A673 (cell line): ENCODE data around the gene IL6. TPM values are rescaled to one million over a fixed set of nuclear protein-coding genes. Genes with fewer than 3 reads are reported as not detected.

Experiments used
- BruUV-seq: library from RNA; stranded (reverse); fragments of 400-500 nt; replicated peaks from 2 replicates; lab custom pipeline; 2021; lab: Mats Ljungman, UMichigan
- CTCF ChIA-PET: fragments of 300-600 bp; sonication (Branson Sonifier 250); formaldehyde crosslinking; loops from one replicate; lab custom pipeline; 2022; ENCODE audit warnings: antibody characterized with exemption; lab: Charles Lee
- POLR2A ChIA-PET: fragments of 300-600 bp; sonication (Branson Sonifier 250); formaldehyde crosslinking; loops from one replicate; lab custom pipeline; 2022; ENCODE audit warnings: antibody characterized with exemption; ENCODE audit not compliant: low non-redundant PET; lab: Charles Lee
- DNase-seq: peaks from one replicate; pipeline ENCODE4 v3.0.0-alpha.2; 2015; ENCODE audit warnings: low spot score
- H3K27ac ChIP-seq: fragments of 200-600 bp; sonication (generic); 2 replicates; pipeline ENCODE4 v1.5.1; 2016; ENCODE audit warnings: mixed run types, low read depth, mild to moderate bottlenecking, mixed read lengths, antibody characterized with exemption, low read length; ENCODE audit not compliant: poor library complexity, severe bottlenecking
- H3K27me3 ChIP-seq: fragments of 200-600 bp; sonication (generic); replicated peaks from 2 replicates; pipeline ENCODE4 v1.6.1; 2017; ENCODE audit warnings: mixed run types, low read depth, mild to moderate bottlenecking, mixed read lengths, antibody characterized with exemption, low read length; ENCODE audit not compliant: insufficient read depth, poor library complexity
- H3K36me3 ChIP-seq: fragments of 200-600 bp; sonication (generic); 2 replicates; pipeline ENCODE4 v1.6.1; 2016; ENCODE audit warnings: mixed run types, mild to moderate bottlenecking, mixed read lengths, antibody characterized with exemption, low read length; ENCODE audit not compliant: insufficient read depth, poor library complexity, severe bottlenecking
- H3K4me1 ChIP-seq: fragments of 200-600 bp; sonication (generic); 2 replicates; pipeline ENCODE4 v1.6.1; 2017; ENCODE audit warnings: mixed run types, mild to moderate bottlenecking, mixed read lengths, antibody characterized with exemption, low read length; ENCODE audit not compliant: insufficient read depth, poor library complexity, severe bottlenecking
- H3K4me3 ChIP-seq: fragments of 200-600 bp; sonication (generic); 2 replicates; pipeline ENCODE4 v1.5.1; 2016; ENCODE audit warnings: low read depth, mixed run types, mild to moderate bottlenecking, mixed read lengths, low read length; ENCODE audit not compliant: poor library complexity, severe bottlenecking
- H3K9me3 ChIP-seq: fragments of 200-600 bp; sonication (generic); 2 replicates; pipeline ENCODE4 v1.6.1; 2016; ENCODE audit warnings: mixed run types, low read depth, mild to moderate bottlenecking, mixed read lengths, antibody characterized with exemption, low read length; ENCODE audit not compliant: poor library complexity, severe bottlenecking
- CTCF ChIP-seq: fragments of 300-800, 200-600 bp; sonication (generic); conservative IDR thresholded peaks from 2 replicates; pipeline ENCODE4 v1.5.1; 2017; ENCODE audit warnings: low read depth, mild to moderate bottlenecking, antibody characterized with exemption, low read length, moderate library complexity, mixed read lengths
- EZH2 ChIP-seq: fragments of 200-600 bp; sonication (generic); IDR thresholded peaks from 2 replicates; pipeline ENCODE4 v1.6.1; 2017; ENCODE audit warnings: borderline replicate concordance, low read depth, mild to moderate bottlenecking, mixed read lengths, antibody characterized with exemption, low read length; ENCODE audit not compliant: poor library complexity, severe bottlenecking
- intact Hi-C: fragments of 100-400 bp; cut with micrococcal nuclease; formaldehyde crosslinking; loops from one replicate; pipeline ENCODE4 v1.10.0; 2022; ENCODE audit not compliant: unreplicated experiment
- total RNA-seq: library from RNA; stranded (reverse); gene quantifications from 2 replicates; pipeline ENCODE4 v1.2.3, GENCODE V29; 2021

The IL6 gene
- total RNA-seq, 1 experiment from 2014 or later = not detected

GRCh38 chr7:22717760-22718159, 9.2 kb upstream of the IL6 start:
- no peak for TF ChIP-seq CTCF
- no peak for TF ChIP-seq EZH2
- Histone ChIP-seq H3K36me3 (no peaks in the 10 kb centered on the region), H3K27ac (no peak overlapping the region), H3K9me3 (no peaks in the 10 kb centered on the region), H3K4me3 (no peak overlapping the region), H3K27me3 (no peaks in the 10 kb centered on the region), H3K4me1 (no peaks in the 10 kb centered on the region)
- intact Hi-C loops = no loop called here
- no TSS peak for BruUV-seq
- POLR2A ChIA-PET = no interaction called here
- DNase-seq = no peak
- CTCF ChIA-PET = no interaction called here

GRCh38 chr7:22718200-22718711, 8.7 kb upstream of the IL6 start:
- TF ChIP-seq EZH2 (no peak), CTCF (no peak)
- Histone ChIP-seq H3K36me3 (no peaks in the 10 kb centered on the region), H3K27me3 (no peaks in the 10 kb centered on the region), H3K4me1 (peaks cover 2% of the 10 kb centered on the region), H3K27ac (no peak overlapping the region), H3K9me3 (no peaks in the 10 kb centered on the region), H3K4me3 (no peak overlapping the region)
- ChIA-PET CTCF (no interaction called here), POLR2A (no interaction called here)
- intact Hi-C loops = no loop called here
- DNase-seq = no peak
- no TSS peak for BruUV-seq

GRCh38 chr7:22718911-22719420, 8.0 kb upstream of the IL6 start:
- TF ChIP-seq CTCF (no peak), EZH2 (no peak)
- H3K4me1 ChIP-seq = peaks cover 2% of the 10 kb centered on the region
- intact Hi-C loops = no loop called here
- no peaks in the 10 kb centered on the region for H3K36me3 ChIP-seq
- no peaks in the 10 kb centered on the region for H3K27me3 ChIP-seq
- H3K9me3 ChIP-seq = no peaks in the 10 kb centered on the region
- no peak for DNase-seq
- no peak overlapping the region for H3K27ac ChIP-seq
- no TSS peak for BruUV-seq
- POLR2A ChIA-PET = no interaction called here
- no peak overlapping the region for H3K4me3 ChIP-seq
- CTCF ChIA-PET = no interaction called here
